ENCODE data around the gene SHBG. TPM values are rescaled to one million over a fixed set of nuclear protein-coding genes. Genes with fewer than 3 reads are reported as not detected.

SHBG gene
- total RNA-seq, 1 donor from 2014 or later = 3.9 TPM

Other genes with a start within 250 kb of the SHBG start
- gene TNK1, start 249.0 kb upstream of the SHBG start, total RNA-seq (ENCODE audit: insufficient read depth, low replicate concordance) = 12.8 TPM
- 21.9 TPM for gene PLSCR3, start 235.6 kb upstream of the SHBG start, total RNA-seq (ENCODE audit: insufficient read depth, low replicate concordance)
- 89.3 TPM for gene TMEM256, start 226.0 kb upstream of the SHBG start, total RNA-seq (ENCODE audit: insufficient read depth, low replicate concordance)
- 4.8 TPM for gene NLGN2, start 222.3 kb upstream of the SHBG start, total RNA-seq (ENCODE audit: insufficient read depth, low replicate concordance)
- gene SPEM1, start 209.8 kb upstream of the SHBG start, total RNA-seq (ENCODE audit: insufficient read depth, low replicate concordance) = not detected
- gene SPEM2, start 204.5 kb upstream of the SHBG start, total RNA-seq (ENCODE audit: insufficient read depth, low replicate concordance) = not detected
- 0.96 TPM for gene SPEM3, start 201.3 kb upstream of the SHBG start, total RNA-seq (ENCODE audit: insufficient read depth, low replicate concordance)
- 1.9 TPM for gene TMEM102, start 194.7 kb upstream of the SHBG start, total RNA-seq (ENCODE audit: insufficient read depth, low replicate concordance)
- gene FGF11, start 190.6 kb upstream of the SHBG start, total RNA-seq (ENCODE audit: insufficient read depth, low replicate concordance) = 12.8 TPM
- 8.9 TPM for gene CHRNB1, start 185.1 kb upstream of the SHBG start, total RNA-seq (ENCODE audit: insufficient read depth, low replicate concordance)
- 18.1 TPM for gene ZBTB4, start 150.5 kb upstream of the SHBG start, total RNA-seq (ENCODE audit: insufficient read depth, low replicate concordance)
- gene SLC35G6, start 148.7 kb upstream of the SHBG start, total RNA-seq (ENCODE audit: insufficient read depth, low replicate concordance) = 0.24 TPM
- gene POLR2A, start 145.8 kb upstream of the SHBG start, total RNA-seq (ENCODE audit: insufficient read depth, low replicate concordance) = 40.7 TPM
- 14.9 TPM for gene TNFSF12, start 81.1 kb upstream of the SHBG start, total RNA-seq (ENCODE audit: insufficient read depth, low replicate concordance)
- 7.7 TPM for gene TNFSF13, start 71.4 kb upstream of the SHBG start, total RNA-seq (ENCODE audit: insufficient read depth, low replicate concordance)
- 56.6 TPM for gene SENP3, start 68.2 kb upstream of the SHBG start, total RNA-seq (ENCODE audit: insufficient read depth, low replicate concordance)
- gene CD68, start 50.5 kb upstream of the SHBG start, total RNA-seq (ENCODE audit: insufficient read depth, low replicate concordance) = 8.4 TPM
- gene MPDU1, start 46.3 kb upstream of the SHBG start, total RNA-seq (ENCODE audit: insufficient read depth, low replicate concordance) = 38.0 TPM
- gene SOX15, start 40.0 kb upstream of the SHBG start, total RNA-seq (ENCODE audit: insufficient read depth, low replicate concordance) = 1.9 TPM
- gene FXR2, start 15.2 kb upstream of the SHBG start, total RNA-seq (ENCODE audit: insufficient read depth, low replicate concordance) = 32.7 TPM
- 39.7 TPM for gene SAT2, start 2.3 kb upstream of the SHBG start, total RNA-seq (ENCODE audit: insufficient read depth, low replicate concordance)
- gene ATP1B2, start 20.8 kb downstream of the SHBG start, total RNA-seq (ENCODE audit: insufficient read depth, low replicate concordance) = 2.6 TPM
- 9.6 TPM for gene TP53, start 57.4 kb downstream of the SHBG start, total RNA-seq (ENCODE audit: insufficient read depth, low replicate concordance)
- 2.4 TPM for gene WRAP53, start 58.3 kb downstream of the SHBG start, total RNA-seq (ENCODE audit: insufficient read depth, low replicate concordance)
- gene EFNB3, start 75.1 kb downstream of the SHBG start, total RNA-seq (ENCODE audit: insufficient read depth, low replicate concordance) = 1.9 TPM
- gene DNAH2, start 87.6 kb downstream of the SHBG start, total RNA-seq (ENCODE audit: insufficient read depth, low replicate concordance) = not detected
- gene KDM6B, start 204.1 kb downstream of the SHBG start, total RNA-seq (ENCODE audit: insufficient read depth, low replicate concordance) = 0.48 TPM
- 1.7 TPM for gene TMEM88, start 224.9 kb downstream of the SHBG start, total RNA-seq (ENCODE audit: insufficient read depth, low replicate concordance)
- 55.9 TPM for gene NAA38, start 227.4 kb downstream of the SHBG start, total RNA-seq (ENCODE audit: insufficient read depth, low replicate concordance)
- 7.9 TPM for gene CYB5D1, start 227.9 kb downstream of the SHBG start, total RNA-seq (ENCODE audit: insufficient read depth, low replicate concordance)

Data from umbilical cord (tissue), 1 donor.